ENCODE measurements around the gene CBFB.
"Not testable (repeated sequence)": the region's sequence is repeated elsewhere in the genome, so short reads cannot be mapped to it uniquely, and the experiment has no call there.

CBFB gene

DNA sequence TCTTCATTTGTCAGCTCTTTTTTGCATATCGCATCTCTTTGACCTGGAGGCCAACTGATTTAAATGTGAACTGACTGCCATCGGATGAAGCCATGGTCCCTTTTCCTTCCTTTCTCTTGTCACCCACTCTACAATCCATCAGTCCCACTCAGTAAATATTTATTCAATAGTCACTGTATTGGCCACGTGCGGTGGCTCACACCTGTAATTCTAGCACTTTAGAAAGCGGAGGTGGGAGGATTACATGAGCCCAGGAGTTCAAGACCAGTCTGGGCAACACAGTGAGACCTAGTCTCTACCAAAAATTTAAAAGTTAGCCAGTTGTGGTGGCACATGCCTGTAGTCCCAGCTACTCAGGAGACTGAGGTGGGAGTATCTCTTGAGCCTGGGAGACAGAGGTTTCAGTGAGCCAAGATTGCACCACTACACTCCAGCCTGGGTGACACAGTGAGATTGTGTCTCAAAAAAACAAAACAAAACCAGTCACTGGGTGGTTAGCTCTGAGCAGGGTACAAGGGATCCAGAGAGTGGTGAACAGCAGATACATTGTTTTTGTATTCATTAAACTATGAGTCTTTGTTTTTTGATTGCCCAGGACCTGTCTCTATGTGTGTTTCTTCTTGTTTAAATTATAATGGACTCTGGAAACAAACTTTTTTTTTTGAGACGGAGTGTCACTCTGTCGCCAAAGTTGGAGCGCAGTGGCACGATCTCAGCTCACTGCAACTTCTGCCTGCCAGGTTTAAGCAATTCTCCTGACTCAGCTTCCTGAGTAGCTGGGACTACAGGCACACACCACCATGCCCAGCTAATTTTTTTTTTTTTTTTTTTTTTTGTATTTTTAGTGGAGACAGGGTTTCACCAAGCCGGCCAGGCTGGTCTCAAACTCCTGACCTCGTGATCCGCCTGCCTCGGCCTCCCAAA is 87.7 kb downstream of the CBFB start:
- TF ChIP-seq, protein P1, sequence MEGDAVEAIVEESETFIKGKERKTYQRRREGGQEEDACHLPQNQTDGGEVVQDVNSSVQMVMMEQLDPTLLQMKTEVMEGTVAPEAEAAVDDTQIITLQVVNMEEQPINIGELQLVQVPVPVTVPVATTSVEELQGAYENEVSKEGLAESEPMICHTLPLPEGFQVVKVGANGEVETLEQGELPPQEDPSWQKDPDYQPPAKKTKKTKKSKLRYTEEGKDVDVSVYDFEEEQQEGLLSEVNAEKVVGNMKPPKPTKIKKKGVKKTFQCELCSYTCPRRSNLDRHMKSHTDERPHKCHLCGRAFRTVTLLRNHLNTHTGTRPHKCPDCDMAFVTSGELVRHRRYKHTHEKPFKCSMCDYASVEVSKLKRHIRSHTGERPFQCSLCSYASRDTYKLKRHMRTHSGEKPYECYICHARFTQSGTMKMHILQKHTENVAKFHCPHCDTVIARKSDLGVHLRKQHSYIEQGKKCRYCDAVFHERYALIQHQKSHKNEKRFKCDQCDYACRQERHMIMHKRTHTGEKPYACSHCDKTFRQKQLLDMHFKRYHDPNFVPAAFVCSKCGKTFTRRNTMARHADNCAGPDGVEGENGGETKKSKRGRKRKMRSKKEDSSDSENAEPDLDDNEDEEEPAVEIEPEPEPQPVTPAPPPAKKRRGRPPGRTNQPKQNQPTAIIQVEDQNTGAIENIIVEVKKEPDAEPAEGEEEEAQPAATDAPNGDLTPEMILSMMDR (conservative IDR thresholded peaks at IDR 0.05): no peak
- TF ChIP-seq ZFX (IDR thresholded peaks at IDR 0.05): no peak
- H3K27ac ChIP-seq: no peak overlapping the region

DNA sequence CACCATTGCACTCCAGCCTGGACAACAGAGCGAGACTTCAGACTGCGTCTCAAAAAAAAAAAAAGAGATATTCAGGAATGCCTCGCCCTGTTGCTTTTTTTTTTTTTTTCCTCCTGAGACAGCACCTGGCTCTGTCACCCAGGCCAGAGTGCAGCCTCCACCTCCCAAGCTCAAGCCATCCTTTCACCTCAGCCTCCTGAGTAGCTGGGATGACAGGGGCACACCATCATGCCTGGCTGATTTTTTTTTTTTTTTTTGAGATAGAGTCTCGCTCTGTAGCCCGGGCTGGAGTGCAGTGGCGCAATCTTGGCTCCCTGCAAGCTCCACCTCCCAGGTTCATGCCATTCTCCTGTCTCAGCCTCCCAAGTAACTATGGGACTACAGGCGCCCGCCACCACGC is 88.8 kb downstream of the CBFB start:
- TF ChIP-seq, protein P1 (conservative IDR thresholded peaks at IDR 0.05): no peak
- no peak for TF ChIP-seq ZFX (IDR thresholded peaks at IDR 0.05)
- H3K27ac ChIP-seq: no peak overlapping the region

DNA sequence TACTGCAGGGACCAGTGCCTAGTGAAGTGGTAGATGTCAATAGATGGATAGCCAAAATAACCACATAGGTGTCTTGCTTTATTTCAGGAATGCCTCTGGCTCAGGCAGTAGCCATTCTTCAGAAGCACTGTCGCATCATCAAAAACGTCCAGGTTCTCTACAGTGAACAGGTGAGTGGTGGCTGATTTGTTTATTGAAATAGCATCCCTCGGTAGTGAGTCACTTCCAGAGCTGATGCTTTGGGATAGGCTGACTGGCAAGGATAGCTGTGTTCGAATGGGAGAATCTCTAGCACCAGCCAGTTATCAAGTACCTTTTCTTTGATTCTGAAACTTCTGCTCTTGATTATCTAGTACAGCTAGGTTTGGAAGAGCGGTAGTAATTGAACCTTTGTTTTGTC is 91.1 kb downstream of the CBFB start:
- H3K27ac ChIP-seq: no peak overlapping the region
- TF ChIP-seq ZFX (IDR thresholded peaks at IDR 0.05): no peak
- TF ChIP-seq, protein P1 (conservative IDR thresholded peaks at IDR 0.05): no peak

DNA sequence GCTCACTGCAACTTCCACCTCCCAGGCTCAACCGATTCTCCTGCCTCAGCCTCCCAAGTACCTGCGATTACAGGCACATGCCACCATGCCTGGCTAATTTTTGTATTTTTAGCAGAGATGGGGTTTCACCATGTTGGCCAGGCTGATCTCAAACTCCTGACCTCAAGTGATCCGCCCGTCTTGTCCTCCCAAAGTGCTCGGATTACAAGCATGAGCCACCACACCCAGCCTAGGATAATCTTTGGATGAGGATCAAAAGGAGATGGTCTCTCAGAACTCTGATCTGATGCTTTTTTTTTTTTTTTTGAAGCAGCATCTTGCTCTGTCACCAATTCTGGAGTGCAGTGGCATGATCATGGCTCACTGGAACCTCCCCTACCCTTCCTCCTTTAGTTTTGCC is 93.8 kb downstream of the CBFB start:
- not testable (repeated sequence) for H3K27ac ChIP-seq

DNA sequence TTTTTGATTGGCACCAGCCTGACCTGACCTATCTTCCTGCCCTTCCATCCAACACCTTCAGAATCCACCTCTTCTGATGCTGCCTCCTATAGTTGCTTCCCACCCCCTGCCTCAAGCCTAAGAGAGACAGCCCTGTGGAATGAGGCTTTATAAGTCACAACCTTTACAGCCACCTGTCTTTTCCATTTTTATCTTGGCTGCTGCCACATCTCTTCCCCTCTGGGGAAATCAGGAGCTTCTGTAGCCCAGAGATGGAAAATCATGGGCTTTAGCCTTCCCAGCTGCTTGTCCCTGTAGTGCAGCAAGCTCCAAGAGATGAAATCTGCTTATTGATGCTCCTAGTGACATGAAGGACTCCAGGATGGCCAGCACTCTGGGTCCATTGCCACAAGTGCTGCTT is 99.5 kb downstream of the CBFB start:
- no peak for TF ChIP-seq ZFX (IDR thresholded peaks at IDR 0.05)
- TF ChIP-seq, protein P1 (conservative IDR thresholded peaks at IDR 0.05): no peak
- H3K27ac ChIP-seq: no peak overlapping the region

DNA sequence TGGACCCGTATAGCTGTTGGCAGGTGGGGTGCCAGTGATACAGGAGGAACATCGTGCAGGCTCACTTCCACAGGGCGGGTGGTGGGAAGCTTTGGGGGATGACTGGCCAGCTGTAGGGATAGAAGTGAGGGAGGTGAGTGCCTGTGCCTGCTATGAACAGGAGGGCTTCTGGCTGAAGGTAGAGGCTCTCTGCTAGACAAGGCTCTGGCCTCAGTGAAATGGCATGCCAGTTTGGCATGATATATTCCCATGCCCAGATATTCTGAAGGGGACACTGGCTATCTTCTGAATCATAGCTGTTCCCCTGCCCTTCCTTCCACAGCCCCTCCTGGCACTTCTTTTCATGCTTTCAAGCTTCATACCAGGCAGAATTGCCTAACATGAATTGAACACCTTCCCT is 99.9 kb downstream of the CBFB start:
- H3K27ac ChIP-seq: no peak overlapping the region
- no peak for TF ChIP-seq ZFX (IDR thresholded peaks at IDR 0.05)
- TF ChIP-seq, protein P1 (conservative IDR thresholded peaks at IDR 0.05): no peak

DNA sequence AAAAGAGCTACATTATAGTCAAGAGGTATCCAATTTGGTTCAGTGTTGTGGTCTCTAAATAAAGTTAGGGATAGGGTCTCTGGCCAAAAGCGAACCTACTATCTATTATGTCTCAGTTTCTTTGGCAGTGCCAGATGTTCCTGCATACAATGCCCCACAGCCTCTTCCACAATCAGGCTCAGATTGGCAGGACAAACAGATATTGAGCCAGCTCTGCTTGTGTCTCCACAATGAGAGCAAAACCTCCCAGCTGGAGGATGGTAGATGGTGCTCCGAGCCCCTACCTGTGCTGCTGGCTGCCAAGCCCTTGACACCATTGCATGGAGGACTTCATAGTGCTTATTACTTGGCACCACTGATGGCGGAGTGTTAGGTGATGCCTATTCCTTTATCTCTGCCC is 100.5 kb downstream of the CBFB start:
- H3K27ac ChIP-seq: no peak overlapping the region
- TF ChIP-seq ZFX (IDR thresholded peaks at IDR 0.05): no peak
- TF ChIP-seq, protein P1 (conservative IDR thresholded peaks at IDR 0.05): no peak

DNA sequence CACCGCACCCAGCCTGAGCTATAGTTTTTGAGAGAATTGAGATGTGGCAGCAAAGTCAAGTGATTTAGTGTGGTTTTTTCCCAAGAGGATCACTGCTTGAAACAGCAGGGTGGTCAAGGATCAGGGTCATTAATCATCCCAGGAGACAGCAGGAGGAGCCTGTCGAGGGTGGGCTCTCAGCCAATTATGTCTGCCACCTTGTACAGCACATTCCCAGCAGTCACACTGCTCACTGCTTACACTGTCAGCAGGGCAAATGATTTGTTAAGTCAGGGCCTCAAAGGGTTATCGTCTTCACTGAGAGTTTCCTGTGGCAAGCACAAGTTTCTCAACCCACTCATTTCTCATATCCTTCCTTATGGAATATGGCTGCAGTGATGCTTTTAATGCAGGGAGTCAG is 108.7 kb downstream of the CBFB start:
- no peak for TF ChIP-seq ZFX (IDR thresholded peaks at IDR 0.05)
- TF ChIP-seq, protein P1 (conservative IDR thresholded peaks at IDR 0.05): no peak
- no peak overlapping the region for H3K27ac ChIP-seq

Data from C4-2B (cell line).